ENCODE measurements around the gene GNAQ.

DNA sequence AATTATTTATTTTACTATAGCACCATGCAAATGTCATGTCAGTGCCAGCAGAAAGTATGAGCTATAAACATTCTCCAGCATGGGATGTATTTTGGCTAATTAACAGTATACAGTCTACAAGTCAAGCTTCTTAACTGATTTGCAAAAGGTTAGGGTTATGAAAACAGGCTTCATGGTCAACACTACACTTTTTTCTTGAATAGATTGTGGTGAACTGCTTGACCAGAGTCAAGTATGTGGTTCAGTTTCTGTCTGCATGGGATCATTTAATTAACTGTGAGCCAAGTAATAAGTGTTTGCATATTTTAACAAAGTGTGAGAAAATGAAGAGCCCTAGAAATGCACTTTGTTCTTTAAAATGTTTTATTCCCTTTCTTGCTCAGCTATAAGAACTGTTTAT lies 14.5 kb upstream of the GNAQ start:
- TF ChIP-seq, protein P1, sequence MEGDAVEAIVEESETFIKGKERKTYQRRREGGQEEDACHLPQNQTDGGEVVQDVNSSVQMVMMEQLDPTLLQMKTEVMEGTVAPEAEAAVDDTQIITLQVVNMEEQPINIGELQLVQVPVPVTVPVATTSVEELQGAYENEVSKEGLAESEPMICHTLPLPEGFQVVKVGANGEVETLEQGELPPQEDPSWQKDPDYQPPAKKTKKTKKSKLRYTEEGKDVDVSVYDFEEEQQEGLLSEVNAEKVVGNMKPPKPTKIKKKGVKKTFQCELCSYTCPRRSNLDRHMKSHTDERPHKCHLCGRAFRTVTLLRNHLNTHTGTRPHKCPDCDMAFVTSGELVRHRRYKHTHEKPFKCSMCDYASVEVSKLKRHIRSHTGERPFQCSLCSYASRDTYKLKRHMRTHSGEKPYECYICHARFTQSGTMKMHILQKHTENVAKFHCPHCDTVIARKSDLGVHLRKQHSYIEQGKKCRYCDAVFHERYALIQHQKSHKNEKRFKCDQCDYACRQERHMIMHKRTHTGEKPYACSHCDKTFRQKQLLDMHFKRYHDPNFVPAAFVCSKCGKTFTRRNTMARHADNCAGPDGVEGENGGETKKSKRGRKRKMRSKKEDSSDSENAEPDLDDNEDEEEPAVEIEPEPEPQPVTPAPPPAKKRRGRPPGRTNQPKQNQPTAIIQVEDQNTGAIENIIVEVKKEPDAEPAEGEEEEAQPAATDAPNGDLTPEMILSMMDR (IDR thresholded peaks at IDR 0.05): no peak
- TF ChIP-seq POLR2A (IDR thresholded peaks at IDR 0.05): no peak
